ENCODE results near the gene TMEM215.

DNA sequence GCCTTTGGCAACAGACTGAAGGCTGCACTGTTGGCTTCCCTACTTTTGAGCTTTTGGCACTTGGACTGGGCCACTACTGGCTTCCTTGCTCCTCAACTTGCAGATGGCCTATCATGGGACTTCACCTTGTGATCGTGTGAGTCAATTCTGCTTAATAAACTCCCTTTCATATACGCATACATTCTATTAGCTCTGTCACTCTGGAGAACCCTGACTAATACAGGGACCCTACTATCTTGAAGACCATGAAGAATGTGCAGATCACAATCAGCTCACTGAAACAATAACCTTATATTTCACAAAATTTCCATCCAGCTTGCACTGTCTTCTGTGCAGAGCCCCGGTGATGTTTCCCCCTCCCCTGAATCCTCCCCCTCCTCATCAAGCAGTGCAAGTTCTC lies 39.8 kb downstream of the TMEM215 start:
- TF ChIP-seq POLR2A (IDR thresholded peaks at IDR 0.05; ENCODE audit: low read depth, low read length), result no peak
- TF ChIP-seq POLR2AphosphoS5 (IDR thresholded peaks at IDR 0.05; ENCODE audit: low read depth, low read length), result no peak

Measured in GM12892 (cell line).